ENCODE results near the gene CRYBG3.
"Not testable (repeated sequence)": the region's sequence is repeated elsewhere in the genome, so short reads cannot be mapped to it uniquely, and the experiment has no call there.

CRYBG3 gene

GRCh38 chr3:97833184-97833583, 11.4 kb downstream of the CRYBG3 start:
- in situ Hi-C loops (cut with HindIII; ENCODE audit: low sequenced_read_pairs), result not testable (repeated sequence)

DNA sequence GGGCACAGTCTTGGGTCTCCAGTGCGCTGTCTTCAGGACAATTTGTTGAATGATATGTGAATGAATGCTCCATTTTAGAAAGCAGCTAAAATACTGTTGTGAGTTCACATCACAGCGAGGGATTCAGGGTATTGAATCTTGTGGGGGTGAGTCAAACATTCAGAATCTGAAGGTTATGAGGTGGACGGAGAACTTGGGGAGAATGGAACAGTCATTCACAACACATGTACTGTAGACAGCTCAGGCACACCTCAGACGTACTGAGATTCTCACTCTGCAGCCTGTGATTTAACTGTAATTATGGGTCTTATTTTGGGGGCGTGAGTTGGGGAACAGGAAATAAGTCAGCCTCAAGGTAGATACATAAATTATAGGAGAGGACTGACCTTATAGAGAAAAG, 13.9 kb downstream of the CRYBG3 start:
- in situ Hi-C loops (cut with HindIII; ENCODE audit: low sequenced_read_pairs), result no loop called here

DNA sequence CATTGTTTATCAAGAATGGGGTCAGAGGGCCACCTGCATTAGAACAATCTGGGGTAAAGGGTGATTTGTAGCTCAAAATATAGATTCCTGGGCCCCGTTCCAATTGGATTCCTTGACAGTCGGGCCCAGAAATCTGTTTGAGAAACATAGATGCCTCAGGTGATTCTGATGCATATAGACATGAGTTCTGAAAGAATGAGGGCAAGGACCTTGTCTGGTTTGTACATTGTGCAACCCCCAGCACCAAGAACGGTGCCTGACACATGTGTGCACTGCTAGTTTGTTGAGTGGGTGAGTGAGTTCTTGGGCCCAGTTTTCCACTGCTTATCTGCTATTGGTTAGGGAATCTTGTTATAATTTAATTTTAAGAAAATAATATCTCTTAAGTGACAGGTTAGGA, 16.6 kb downstream of the CRYBG3 start:
- in situ Hi-C loops (cut with HindIII; ENCODE audit: low sequenced_read_pairs), result no loop called here

DNA sequence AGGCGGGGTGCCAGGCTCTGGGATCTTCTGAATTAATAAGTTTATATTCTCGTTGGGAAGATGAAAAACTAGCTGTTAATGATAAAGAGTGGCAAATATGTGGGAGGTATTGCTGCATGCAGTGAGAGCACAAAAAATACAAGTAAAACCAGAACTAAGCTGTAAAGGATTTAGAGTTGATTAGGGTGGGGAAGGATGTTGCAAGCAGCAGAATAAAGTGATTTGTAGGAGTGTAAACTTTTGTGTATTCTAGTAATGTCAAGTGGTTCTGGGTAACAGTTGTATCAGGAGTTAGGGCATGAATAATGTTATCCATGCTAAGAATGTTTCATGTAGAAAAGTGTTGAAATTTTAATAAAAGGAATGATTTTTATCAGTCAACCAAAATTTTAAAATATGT, 18.1 kb downstream of the CRYBG3 start:
- in situ Hi-C loops (cut with HindIII; ENCODE audit: low sequenced_read_pairs), result no loop called here

GRCh38 chr3:97841304-97841703, 19.5 kb downstream of the CRYBG3 start:
- in situ Hi-C loops (cut with HindIII; ENCODE audit: low sequenced_read_pairs), result no loop called here

DNA sequence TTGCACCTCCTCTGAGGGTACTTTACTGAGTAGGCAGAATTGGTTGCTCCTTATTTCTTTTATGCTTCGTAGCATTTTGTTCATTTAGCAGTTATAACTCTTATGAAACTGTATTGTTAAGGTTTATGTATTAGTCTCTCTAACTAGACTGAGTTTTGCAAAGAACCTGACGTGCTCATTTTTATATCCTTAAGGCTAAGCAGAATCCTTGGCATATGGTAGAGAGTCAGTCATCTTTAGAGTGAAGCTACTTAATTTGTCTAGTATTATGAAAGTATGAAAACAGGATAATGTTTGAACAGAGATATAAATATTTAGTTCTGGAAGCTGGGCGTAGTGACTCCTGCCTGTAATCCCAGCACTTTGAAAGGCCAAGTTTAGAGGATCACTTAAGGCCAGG, 20.1 kb downstream of the CRYBG3 start:
- in situ Hi-C loops (cut with HindIII; ENCODE audit: low sequenced_read_pairs), result no loop called here

DNA sequence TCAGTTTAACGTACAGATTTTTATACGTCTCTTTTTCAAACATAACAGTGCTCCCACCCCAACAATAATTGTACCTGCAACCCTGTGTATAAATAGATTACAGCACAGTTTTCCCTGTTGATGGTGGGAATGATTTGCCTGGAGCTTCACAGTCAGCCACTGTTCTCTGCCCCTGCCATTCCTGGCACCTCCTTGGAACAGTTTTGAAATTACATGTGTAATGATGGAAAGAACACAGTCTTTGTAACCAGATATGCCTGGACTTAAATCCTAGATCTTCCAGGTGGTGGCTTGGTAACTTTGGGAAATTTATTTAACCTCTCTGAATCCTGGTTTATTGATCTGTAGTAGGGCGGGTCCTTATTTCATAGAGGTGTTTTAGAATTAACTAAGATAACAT, 27.0 kb downstream of the CRYBG3 start:
- in situ Hi-C loops (cut with HindIII; ENCODE audit: low sequenced_read_pairs), result no loop called here

DNA sequence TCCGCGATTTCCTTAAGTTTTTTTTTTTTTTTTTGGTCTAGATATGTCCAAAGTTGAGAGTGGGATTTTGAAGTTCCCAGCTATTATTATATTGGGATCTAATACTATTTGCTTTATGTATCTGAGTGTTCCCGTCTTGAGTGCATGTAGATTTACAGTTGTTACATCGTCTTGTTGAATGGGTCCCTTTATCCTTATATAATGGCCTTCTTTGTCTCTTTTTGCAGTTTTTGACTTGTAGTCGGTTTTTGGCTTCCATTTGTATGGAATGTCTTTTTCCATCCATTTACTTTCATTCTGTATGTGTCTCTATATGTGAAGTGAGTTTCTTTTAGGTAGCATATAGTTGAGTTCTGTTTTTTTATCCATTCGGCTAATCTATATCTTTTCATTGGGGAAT, 35.6 kb downstream of the CRYBG3 start:
- in situ Hi-C loops (cut with HindIII; ENCODE audit: low sequenced_read_pairs), result no loop called here

DNA sequence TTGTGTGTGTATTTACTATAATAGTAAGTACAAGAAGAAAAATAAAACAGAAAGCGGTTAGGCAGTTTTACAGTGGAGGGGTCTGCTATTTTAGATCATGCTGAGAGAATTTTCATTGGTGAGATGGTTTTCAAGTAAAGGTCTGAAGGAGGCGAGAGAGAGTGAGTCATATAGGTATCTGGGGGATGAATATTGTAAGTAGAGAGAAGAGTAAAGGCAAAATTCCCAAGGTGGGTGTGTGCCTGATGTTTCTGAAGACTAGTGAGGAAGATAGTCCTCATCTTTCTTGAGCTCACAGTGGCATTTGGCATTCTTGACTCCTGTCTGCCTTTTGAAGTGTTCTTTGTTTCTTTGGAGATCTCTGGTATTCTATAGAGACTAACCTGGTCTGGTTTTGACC, 38.6 kb downstream of the CRYBG3 start:
- in situ Hi-C loops (cut with HindIII; ENCODE audit: low sequenced_read_pairs), result no loop called here

GRCh38 chr3:97862582-97862981, 40.8 kb downstream of the CRYBG3 start:
- in situ Hi-C loops (cut with HindIII; ENCODE audit: low sequenced_read_pairs), result no loop called here

DNA sequence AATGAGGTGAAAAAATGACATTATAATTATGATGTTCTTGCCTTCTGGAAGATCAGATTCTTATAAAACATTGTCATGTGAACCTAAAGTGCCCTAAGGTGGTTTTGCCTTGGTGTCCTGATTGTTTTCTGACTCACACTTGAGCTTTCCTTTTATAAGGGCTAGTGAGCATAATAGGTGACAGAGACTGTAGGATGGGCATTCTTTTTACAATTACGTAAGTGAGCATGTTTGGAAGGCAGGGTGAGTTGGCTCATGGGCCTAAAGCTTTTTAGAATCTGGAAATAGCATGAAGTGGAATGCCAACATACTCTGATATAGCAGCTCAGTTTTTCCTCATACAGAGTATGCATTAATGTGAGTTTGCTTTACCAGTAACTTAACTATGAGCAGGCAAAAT, 41.2 kb downstream of the CRYBG3 start:
- in situ Hi-C loops (cut with HindIII; ENCODE audit: low sequenced_read_pairs), result no loop called here

GRCh38 chr3:97863775-97864174, 42.0 kb downstream of the CRYBG3 start:
- in situ Hi-C loops (cut with HindIII; ENCODE audit: low sequenced_read_pairs), result no loop called here

GRCh38 chr3:97871186-97871585, 49.4 kb downstream of the CRYBG3 start:
- in situ Hi-C loops (cut with HindIII; ENCODE audit: low sequenced_read_pairs), result loop anchor here (10.0 kb wide), 1 partner anchor 46 kb away; the partner anchor contains the start of gene CRYBG3

- in situ Hi-C loops (cut with HindIII; ENCODE audit: low sequenced_read_pairs), result loop anchor here (10.0 kb wide), 1 partner anchor 47 kb away; the partner anchor contains the start of gene CRYBG3
These were observed 50.2 kb downstream of the CRYBG3 start for GRCh38 chr3:97871801-97872524.

- in situ Hi-C loops (cut with HindIII; ENCODE audit: low sequenced_read_pairs), result loop anchor here (10.0 kb wide), 1 partner anchor 48 kb away; the partner anchor contains the start of gene CRYBG3
These were observed 50.8 kb downstream of the CRYBG3 start for GRCh38 chr3:97872525-97873042.

DNA sequence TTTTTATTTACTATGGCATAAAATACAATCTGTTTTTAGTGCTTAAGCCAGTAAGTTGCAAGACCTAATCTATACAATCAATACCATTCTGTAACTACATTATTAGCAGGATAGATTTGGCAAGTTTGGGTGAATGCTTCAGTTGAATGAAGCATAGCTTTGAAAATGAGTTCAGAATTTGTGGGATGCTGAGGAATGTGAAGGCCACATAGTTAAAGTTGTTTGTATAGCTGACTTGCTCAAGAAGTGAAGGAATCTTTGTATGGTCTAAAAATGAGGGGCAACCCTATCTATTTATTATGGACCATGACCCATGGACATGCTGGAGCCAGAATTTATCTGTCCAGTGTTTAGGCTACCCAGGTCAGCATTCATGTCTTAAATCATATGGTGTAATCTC, 58.5 kb downstream of the CRYBG3 start:
- in situ Hi-C loops (cut with HindIII; ENCODE audit: low sequenced_read_pairs), result no loop called here

GRCh38 chr3:97882975-97883598, 61.3 kb downstream of the CRYBG3 start:
- in situ Hi-C loops (cut with HindIII; ENCODE audit: low sequenced_read_pairs), result no loop called here

DNA sequence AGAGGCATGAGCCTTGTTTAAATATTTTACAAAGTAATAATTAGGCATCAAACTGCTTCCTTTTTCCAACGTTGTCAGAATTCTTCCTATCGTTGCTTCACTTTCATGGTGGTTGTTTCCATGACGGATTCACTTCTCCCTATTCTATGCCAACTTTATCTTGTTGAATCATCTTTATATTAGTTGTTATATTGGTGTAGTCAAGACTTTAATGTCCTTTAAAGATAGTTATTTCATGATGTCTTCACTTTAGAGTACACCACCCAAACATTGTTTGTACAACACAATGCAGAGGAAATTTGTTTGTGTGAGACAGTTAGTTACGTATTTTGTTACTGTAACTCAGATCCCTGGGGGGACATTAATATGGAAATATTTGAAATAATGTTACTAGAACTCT, 61.9 kb downstream of the CRYBG3 start:
- in situ Hi-C loops (cut with HindIII; ENCODE audit: low sequenced_read_pairs), result no loop called here

GRCh38 chr3:97884586-97885123, 62.8 kb downstream of the CRYBG3 start:
- in situ Hi-C loops (cut with HindIII; ENCODE audit: low sequenced_read_pairs), result no loop called here

DNA sequence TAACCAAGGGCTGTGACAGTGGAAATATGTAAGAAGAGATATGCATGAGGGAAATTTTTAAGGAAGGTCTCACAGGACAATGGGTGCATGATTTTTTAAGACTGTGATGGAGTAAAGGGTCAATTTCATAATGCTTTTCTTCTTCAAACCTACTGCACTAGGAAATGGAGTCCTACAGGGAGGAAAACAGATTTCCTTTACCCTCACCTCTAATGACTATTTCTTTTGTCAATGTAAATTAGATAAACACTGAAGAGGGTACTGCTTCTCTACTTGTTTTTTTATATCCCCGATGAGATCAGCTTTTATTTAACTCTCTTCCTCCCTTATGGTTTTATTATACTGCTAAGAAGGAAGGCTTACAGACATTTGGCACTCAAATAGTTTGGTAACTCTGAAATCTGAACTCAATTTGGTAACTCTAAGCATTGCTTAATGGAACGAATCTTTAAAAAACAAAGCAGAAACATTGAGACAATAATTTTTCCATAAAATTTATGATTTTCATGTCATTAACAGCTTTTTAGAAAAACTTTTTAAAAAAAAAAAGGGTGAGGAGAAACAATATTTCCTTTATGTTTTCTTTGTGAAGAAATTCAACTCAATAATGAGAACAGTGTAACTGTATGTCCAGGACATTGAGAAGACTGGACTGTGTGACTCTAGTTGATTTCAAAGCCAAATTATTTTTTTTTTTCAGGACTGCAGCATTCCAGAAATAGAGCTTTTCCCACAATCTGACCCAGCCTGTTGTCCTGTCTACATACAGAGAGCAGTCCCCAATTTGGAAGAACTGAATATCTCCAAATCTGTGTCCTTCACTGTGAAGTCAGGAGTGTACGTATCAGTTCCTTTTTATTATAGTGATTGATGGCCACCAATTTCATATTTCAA, 64.4 kb downstream of the CRYBG3 start:
- in situ Hi-C loops (cut with HindIII; ENCODE audit: low sequenced_read_pairs), result no loop called here

DNA sequence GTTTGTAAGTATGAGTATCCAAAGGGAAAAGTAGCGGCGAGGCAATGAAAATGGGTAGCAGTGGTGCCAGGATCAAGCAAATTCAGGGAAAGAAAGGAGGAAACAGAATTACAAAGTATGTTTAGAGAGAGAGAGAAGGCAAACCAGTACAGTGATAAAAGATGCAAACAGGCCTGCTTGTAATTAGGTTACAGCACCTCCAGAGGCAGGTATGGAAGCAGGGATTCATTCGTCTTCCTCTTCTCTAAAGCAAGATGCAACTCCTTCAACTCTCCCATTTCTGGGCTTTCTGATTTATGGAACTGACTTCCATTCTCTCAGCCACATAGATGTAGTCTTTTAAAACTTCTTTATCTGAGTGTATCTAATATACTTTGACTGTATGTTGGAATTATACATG, 68.0 kb downstream of the CRYBG3 start:
- in situ Hi-C loops (cut with HindIII; ENCODE audit: low sequenced_read_pairs), result no loop called here

Measured in endothelial cell of hepatic sinusoid (primary cell).